HG02763 (cell line): ENCODE measurements around the gene LPP.

Source experiments
- ATAC-seq: cut with Tn5 transposase; IDR thresholded peaks from one replicate; pipeline ENCODE4 v1.9.1; 2021; ENCODE audit warnings: mild to moderate bottlenecking, moderate library complexity; ENCODE audit not compliant: unreplicated experiment

LPP gene

GRCh38 chr3:188294823-188295487 lies 141.0 kb downstream of the LPP start:
- ATAC-seq, result no peak

DNA sequence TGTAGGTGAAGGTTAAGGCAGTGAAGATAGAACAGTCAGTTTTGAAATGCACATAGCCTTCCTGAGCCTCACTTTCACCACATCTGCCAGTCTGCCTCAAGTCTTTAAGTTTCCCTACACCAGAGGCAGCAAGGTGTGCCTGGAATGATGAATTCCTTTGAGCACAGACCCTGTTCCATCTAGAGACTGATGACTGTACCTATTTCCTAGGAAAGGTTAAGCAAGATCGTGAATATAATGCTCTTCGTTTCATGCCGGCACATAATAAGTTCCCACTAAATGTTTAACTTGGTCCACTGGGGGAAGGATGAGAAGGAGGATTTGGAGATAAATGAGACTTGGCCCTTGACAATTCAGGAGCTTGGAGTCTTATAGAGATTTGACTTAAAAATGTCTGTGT lies 141.9 kb downstream of the LPP start:
- no peak for ATAC-seq

DNA sequence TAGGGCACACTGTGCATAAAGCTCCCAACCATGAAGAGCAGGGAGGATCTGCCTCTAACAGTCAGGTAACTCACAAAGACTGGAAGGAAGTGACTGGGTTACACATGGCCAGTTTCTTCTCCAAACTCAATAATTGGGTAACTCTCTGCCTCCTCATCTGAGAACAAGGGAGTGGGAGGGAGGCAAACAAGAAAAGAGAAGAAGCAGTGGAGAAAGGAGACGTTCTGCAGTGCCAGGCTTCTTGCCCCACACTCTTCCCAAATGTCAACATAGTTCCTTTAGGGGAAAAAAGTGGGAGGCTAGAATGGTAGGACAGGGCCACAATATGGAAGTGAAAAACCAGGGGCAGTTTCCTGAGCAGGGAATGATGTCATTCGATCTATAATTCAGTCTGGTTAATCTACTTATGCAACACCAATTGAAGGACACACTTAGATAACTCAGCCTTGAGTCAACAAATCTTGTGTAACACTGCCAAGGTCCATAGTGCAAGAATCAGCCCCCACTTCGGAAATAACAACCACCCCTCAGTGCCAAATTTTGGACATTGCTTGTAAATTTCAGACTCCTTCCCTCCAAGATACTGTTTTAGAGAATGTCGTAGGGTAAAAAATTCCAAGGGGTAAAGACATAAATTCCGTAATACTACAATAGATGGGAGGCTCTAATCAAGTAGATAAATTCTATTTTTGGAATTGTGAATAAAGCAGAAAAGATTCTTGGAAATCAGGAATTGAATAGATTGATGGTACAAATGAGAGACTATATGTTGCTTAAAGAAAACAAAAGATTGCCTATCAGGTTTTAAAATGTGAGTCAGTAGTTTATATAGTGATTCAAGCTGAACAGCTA lies 143.0 kb downstream of the LPP start:
- no peak for ATAC-seq

- ATAC-seq, result no peak
These were observed 144.6 kb downstream of the LPP start for GRCh38 chr3:188298585-188298984.

DNA sequence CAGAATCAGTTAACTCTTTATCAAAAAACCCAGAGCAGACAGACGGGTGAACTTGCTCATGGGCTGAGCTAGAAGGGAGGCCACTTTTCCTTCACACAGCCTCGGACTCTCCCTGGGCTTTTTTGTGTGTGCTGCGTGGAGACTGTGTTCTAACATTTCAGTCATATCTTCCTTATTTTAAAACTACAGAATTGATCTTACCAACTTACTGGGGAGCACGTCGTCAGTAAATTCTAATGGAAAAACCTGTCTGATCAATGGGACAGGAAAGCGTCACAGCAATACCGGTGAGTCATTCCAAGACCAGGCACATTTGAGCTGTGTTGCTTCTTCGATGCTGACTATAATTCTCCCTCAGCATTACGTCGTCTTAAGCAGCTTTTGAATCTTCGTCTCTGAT lies 145.1 kb downstream of the LPP start:
- ATAC-seq, result no peak

DNA sequence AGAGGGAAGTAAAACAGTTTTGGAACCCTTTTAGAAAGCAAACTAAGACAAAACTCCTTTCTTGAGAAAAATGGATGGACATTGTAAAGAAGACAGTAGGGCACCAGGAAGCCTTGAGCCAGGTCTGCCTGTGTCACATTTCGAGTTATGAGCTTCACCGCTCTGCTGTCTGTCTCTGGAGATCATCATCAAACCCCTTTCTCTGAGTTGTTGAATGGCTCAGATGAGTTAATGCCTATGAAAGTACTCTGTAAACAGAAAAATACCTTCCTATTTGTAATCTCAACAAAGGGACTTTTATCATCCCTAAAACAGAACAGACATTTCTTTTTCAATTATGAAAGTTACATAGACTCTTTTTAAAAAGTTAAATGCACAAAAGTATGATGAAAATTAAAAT lies 145.8 kb downstream of the LPP start:
- no peak for ATAC-seq

GRCh38 chr3:188301147-188301546 lies 147.2 kb downstream of the LPP start:
- ATAC-seq, result no peak

GRCh38 chr3:188303286-188303799 lies 149.4 kb downstream of the LPP start:
- ATAC-seq, result no peak

DNA sequence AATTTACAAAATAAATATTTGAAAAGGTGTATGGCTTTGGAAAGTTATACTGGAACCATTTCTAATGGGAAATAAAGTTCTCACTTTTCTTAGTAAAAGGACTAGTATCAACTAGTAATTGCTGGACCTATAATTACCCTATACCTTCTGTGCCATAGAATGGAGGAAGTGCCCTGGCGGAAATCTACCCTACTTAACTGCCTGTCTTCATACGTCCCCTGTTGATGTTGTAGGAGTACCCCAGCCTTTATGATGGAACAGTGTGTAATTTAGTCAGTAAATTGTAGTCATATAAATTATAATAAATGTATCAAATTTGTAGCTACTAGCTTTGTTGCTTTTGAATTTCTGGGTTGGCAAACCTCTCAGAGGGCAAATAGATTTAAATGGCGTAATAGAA lies 149.9 kb downstream of the LPP start:
- no peak for ATAC-seq

DNA sequence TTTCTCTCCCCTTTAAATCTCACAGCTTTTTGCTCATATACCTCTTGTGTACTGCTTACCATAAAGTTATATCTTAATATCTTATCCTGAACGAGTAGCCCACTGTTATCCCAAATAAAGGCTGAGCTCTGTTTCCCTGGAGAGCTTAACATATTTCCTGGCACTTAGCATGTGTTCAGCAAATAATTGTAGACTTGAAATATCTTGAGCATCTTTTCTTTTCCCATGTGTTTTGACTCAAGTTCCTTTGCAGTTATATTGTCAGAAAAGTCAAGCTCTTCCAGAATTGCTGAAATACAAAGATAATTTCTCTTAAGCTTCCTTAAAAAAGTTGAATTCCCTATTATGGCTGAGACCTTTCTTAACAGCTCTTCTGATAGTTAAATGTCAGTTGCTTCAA lies 150.5 kb downstream of the LPP start:
- ATAC-seq, result no peak

GRCh38 chr3:188305220-188305619 lies 151.3 kb downstream of the LPP start:
- no peak for ATAC-seq

- ATAC-seq, result no peak
These were observed 152.6 kb downstream of the LPP start for GRCh38 chr3:188306435-188307005.

- ATAC-seq, result peak; percentile 92
These were observed 155.7 kb downstream of the LPP start for GRCh38 chr3:188309437-188310269.

GRCh38 chr3:188310270-188310710 lies 156.3 kb downstream of the LPP start:
- no peak for ATAC-seq

DNA sequence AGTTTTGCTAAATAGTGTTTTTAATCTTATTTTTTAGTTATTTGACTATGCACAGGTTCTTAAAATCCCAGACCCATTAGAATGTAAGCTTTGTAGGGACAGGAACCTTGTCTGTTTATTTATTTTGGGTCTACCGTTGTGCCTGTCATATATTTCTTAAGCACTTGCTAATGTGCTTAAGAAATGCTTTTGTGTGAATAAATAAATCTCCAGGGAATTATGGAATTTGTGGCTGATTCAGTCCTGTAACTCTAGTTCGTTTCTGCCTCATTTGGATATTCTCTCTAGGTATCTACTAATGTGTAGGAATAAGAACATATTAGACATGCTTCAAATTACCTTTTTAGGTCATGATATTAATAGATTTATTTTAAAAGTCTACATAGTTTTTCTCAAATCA lies 161.6 kb downstream of the LPP start:
- no peak for ATAC-seq

GRCh38 chr3:188316021-188316722 lies 162.2 kb downstream of the LPP start:
- ATAC-seq, result no peak

DNA sequence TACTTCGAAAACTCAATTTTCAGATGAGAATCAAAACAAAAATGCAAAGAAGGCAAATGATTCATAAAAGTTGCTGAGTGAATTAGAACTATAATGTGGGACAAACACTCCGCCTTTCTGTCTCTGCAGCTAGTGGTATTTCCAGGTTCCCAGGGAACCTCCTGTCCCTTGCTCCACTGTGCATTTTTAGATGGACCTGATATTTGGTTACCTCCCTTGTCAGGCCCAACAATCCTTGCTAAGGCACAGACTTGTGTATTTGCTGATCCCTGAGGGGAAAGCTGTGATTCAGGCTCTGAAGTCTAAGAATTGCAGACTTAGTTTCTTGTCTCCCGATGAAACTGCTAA lies 162.7 kb downstream of the LPP start:
- no peak for ATAC-seq

DNA sequence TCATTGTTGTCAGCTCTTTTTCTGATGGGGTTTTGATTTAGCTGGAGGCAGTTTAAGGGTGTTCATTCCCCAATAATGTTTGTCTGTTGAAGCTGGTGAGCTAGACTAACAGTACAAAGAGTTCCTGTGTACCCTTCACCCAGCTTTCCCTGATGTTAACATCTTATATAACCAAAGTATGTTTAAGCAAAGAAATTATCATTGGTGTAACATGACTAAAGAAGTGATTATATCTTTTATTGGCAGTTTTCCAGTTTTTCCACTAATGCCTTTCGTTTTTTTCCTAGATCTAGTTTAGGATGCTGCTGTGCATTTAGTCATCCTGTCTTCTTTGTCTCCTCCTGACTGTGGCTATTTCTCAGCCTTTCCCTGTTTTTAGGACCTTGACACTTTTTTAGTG lies 165.6 kb downstream of the LPP start:
- ATAC-seq, result no peak

- ATAC-seq, result no peak
These were observed 166.8 kb downstream of the LPP start for GRCh38 chr3:188320757-188321156.

DNA sequence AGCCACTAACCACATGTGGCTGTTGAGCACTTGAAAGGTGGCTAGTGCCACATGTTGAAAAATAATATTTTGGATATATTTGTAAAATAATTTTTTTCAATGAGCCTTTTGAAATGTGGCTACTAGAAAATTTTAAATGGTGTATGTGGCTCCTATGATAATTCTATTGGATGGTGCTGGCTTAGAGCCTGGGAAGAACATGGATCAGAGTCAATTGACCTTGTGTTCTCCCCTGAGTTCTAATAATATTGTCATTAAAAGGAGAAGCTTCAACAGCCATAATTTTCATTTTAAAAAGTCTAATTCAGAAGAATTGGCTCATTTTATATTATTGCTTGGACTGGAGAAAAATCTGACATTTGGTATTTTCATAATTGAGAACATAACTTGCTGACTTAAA lies 167.3 kb downstream of the LPP start:
- no peak for ATAC-seq
